Right ventricle myocardium inferior (tissue), 1 donor: ENCODE measurements around the gene NKD1. TPM values are rescaled to one million over a fixed set of nuclear protein-coding genes. Genes with fewer than 3 reads are reported as not detected.

Experiments used
- ATAC-seq: fragments of 200-7000 bp; cut with Tn5 transposase; one replicate; pipeline ENCODE4 v1.9.1; 2020; ENCODE audit warnings: mild to moderate bottlenecking, moderate library complexity
- DNase-seq: peaks from one replicate; pipeline ENCODE4 v3.0.0; 2021; ENCODE audit errors: missing footprints
- intact Hi-C: fragments of 100-400 bp; cut with DNase I; formaldehyde crosslinking; loops from one replicate; pipeline ENCODE4 v1.11.0; 2022
- total RNA-seq: library from RNA; stranded (reverse); fragmentation: NEBNext Ultra II Directional; extraction: Animal tissue kit (Norgen Biotek cat#: 25700); gene quantifications from one replicate; pipeline ENCODE4 v1.2.1, GENCODE V29; 2021
- donor health status: DM: no; HTN: yes; CAD: no; lungs with severe emphysema.

NKD1 gene
- total RNA-seq, 1 donor from 2014 or later: 0.43 TPM

DNA sequence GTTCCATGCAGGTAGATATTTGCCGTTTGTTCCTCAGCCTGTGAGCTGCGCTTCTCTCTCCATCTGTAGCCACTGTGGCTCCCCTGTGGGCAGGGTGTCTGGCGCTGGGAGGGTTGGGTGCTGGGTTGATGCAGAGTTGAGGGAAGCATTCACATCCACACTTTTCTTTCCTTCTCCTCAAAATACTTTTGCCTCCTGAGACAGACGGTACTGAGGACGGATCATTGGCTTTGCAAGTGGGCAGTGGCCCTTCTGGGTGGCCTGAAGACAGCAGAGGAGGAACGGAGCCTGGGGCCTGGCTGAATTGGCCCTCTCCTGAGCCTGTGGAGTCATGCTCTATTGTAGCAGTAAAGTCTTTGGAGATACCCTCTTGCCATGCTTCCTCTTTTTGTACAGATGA lies 43.0 kb downstream of the NKD1 start:
- no peak for ATAC-seq
- DNase-seq: no peak
- intact Hi-C loops: no loop called here

DNA sequence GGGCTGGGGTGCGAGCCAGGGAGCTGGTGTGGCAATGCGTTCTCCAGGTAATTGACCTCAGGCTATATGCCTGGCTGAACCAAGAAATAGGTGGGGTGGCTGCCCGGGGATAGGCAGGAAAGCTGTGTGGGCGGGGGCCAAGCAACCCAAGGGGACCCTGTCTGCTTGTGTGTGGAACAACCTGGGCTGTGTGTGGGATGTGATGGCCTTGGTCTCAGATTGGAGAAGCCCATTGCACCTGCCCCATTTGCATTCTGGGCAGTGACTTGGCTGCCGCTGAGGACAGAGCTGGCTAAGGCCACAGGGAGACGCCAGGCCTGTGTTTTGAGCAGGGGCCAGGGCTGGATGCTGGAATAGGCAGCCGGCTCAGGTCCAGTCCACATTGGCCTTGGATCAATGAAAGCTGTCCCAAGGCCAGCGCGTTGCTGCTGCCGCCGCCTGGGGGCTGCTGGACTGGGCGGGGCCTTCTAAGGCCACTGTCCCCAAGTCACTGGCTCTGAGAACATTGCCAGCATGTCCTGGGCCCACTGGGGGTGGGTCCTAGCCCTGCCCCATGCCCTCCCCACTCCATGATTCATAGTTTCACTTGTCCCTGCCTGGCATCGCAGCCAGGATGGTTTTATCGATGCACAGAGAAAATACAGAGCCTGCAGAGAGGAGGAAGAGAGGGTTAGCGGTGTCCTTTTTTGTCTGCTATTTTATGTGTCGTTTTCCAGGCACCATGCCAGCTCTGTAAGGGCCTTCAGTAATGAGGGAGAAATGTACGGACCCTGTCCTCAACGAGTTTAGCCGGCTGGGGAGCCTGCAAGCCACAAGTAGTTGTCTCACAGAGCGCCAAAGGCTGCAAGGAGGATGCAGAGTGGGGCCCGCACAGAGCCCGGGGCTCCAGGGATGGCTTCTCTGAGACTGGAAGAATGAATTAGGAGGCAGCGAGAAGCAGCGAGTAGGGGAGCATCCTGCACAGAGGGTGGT lies 43.9 kb downstream of the NKD1 start:
- intact Hi-C loops: no loop called here
- ATAC-seq: peak; percentile 96
- DNase-seq: peak; percentile 84

- intact Hi-C loops: no loop called here
- ATAC-seq: no peak
- DNase-seq: no peak
Measured at GRCh38 chr16:50592996-50593395, 44.8 kb downstream of the NKD1 start.

GRCh38 chr16:50593410-50594150 lies 45.4 kb downstream of the NKD1 start:
- intact Hi-C loops: no loop called here
- ATAC-seq (no peak), DNase-seq (no peak)

DNA sequence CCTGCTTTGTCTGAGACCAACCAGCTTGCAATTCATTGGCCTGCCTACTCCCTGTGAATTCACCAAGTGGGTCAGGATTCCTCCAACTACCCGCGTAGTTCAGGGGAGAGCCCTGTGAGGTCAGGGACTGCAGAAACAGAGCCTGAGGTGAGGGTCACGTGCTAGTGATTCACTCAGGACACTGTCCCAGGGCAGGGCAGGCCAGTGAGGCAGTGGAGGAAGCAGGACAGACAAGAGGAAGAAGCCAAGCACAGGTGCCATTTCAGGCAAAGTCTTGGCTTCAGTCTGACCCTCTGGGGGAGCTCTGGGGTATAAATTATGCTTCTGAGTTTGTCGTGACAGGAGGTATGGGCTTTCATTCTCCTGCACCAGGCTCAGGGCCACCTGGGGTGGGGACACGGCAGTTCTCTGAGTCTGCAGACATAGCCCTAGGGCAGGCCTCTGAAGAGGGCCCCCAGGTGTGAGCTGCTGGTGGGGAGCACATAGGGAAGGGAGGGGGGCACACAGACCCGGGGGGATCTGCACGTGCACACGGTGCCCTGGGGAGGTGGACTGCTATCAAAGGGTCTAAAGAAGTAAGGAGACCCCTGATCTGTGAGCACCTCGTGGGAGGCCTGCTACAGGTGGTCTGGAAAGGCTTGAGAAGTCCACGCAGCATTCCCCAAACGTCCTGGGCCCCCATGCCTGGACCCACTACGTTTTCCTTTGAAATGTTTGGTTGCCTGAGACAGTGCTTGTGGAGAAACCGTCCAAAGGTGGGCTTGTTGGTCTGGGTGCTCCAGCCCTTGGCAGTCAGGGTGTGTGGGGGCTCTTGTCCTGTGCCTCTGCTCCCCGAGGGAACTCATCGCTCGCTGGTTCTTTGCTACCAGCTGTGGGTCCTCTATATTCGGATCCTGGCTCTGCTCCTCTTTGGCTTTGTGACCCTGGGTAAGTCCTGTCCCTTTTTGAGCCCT lies 46.4 kb downstream of the NKD1 start:
- intact Hi-C loops: no loop called here
- DNase-seq (peak; percentile 65), ATAC-seq (no peak)

- DNase-seq (peak; percentile 48), ATAC-seq (no peak)
- intact Hi-C loops: no loop called here
Measured at GRCh38 chr16:50595859-50596258, 47.7 kb downstream of the NKD1 start.

DNA sequence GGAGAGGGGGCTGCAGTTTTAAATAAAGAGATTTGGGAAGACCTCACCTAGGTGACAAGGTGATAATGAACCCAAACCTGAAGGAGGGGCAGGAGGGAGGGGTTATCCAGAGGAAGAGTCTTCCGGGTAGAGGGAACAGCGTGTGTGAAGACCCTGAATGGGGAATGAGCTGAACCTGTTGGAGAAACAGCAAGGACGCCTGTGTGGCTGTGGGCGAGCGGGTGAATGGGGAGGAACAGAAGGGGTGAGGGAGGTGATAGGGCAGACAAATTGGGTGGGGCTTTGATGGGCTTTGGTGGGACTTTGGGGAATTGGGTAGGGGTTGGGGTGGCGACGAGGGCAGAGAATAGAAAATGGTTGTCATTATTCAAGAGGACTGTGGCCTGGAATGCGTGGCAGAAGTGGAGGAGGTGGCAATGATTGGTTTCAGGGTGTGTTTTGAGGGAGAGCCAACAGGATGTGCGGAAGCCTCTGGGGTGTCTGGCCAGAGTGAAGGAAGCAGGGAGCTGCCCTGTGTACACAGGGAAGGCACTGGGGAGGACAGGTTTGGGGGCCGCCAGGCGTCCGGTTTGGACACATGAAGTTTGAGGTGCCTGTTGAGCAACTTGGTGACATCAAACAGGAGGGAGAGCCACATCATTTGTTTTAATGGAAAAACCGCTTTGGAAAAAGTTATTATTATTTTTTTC lies 48.7 kb downstream of the NKD1 start:
- ATAC-seq (no peak), DNase-seq (peak; percentile 30)
- intact Hi-C loops: no loop called here

GRCh38 chr16:50597563-50598255 lies 49.5 kb downstream of the NKD1 start:
- DNase-seq: peak; percentile 45
- no peak for ATAC-seq
- intact Hi-C loops: no loop called here

GRCh38 chr16:50598256-50598894 lies 50.2 kb downstream of the NKD1 start:
- DNase-seq: peak; percentile 88
- peak; percentile 87 for ATAC-seq
- intact Hi-C loops: no loop called here

DNA sequence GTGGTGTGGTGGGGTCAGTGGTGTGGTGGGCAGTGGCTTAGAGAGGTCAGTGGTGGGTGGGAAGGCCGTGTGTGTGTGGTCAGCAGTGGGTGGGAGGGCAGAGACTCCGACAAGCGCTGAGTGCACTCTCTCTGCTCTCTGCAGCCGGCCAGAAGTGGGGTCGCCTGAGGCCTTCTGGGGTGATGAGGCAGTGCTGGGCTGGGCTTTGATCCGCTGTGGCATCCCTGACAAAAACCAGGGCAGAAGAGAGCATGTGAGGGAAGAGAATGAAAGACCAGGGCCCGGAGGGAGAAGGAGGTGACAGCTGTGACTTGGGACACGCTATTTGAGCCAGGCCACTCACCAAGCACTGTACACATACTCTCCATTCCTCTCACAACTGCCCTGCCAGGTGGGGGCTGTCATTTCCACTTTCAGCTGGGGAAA lies 50.8 kb downstream of the NKD1 start:
- intact Hi-C loops: no loop called here
- DNase-seq (no peak), ATAC-seq (no peak)

DNA sequence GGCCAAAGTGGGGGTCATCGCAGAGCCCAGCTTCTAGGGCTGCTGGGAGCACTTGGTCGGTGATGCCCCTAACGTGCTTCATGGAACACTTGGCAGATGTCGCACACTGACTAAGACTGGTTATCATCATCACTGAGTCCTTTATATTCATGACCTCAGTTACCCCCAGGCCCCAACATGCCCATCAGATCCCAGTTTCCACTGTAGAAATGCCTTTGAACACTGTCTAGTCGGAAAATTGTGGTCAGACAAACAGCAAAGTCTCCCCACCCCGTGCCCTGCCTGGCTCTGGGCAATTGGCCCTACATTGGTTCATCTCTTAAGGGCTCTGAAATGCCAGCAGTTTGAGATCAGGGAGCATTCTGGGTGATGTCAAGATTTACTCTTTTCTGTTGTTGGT lies 51.3 kb downstream of the NKD1 start:
- DNase-seq (peak; percentile 32), ATAC-seq (no peak)
- intact Hi-C loops: no loop called here

DNA sequence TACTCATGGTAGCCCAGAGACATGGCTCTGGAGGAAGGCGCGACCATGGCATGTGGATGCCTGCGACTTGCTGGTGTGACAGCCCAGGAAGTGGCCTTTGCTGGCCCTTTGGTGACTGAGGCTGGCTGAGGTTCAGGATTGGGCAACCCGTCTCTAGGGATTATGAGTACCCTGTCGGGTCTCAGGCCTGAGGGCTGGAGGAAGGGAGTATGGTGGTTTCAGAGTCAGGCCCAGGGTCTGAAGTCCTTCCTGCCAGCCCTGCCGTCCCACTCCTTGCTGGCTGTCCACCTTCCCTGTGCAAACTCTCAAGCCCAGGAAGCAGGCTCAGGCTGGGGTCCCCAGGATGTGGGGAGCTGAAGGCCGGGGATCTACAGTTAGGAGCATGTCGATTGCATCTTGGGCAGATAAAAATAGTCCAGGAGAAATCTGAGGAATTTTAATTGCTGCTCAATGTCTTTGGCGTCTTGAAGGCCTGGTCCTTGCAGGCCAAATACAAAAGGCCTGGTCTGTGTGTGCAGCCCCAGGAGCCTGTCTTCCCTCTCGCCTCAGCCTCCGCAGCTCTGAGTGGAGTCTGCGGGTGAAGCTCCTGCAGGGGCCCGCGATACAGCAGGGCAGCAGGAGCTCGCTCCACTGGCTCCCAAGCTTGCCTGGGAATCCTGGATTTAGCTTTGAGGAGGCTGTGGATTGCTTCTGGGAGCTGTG lies 52.5 kb downstream of the NKD1 start:
- DNase-seq (peak; percentile 39), ATAC-seq (no peak)

GRCh38 chr16:50601341-50601740 lies 53.1 kb downstream of the NKD1 start:
- intact Hi-C loops: no loop called here
- DNase-seq (peak; percentile 7), ATAC-seq (no peak)

More for the DNA sequence above, 52.5 kb downstream of the NKD1 start:
- intact Hi-C loops: no loop called here

DNA sequence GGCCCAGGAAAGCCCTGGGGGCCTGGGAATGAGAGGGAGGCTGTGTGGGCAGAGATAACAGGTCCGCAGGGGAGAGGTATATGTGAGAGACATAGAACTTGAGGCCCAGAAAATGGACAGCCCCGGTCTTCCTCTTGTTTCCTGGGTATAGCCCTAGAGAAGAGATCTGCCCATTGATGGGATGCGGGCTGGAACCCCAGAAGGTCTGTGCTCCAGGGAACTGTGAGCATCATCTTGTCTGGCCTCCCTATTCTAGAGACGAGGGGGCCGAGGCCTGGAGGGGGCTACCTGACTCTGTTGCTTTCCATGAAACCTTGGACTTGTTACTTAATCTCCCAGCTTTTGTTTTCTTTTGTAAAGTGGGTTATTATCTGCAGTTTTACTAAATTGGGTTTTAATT lies 53.9 kb downstream of the NKD1 start:
- no peak for ATAC-seq
- intact Hi-C loops: no loop called here
- DNase-seq: peak; percentile 45

- intact Hi-C loops: no loop called here
- DNase-seq (peak; percentile 39), ATAC-seq (no peak)
Measured at GRCh38 chr16:50602531-50603205, 54.5 kb downstream of the NKD1 start.
